ENCODE measurements around the gene METTL27. TPM values are rescaled to one million over a fixed set of nuclear protein-coding genes. Genes with fewer than 3 reads are reported as not detected.
A peak's percentile ranks its signal among the peaks of the same experiment; 100 is the strongest.
"Not testable (repeated sequence)": the region's sequence is repeated elsewhere in the genome, so short reads cannot be mapped to it uniquely, and the experiment has no call there.

Gene METTL27
- polyA plus RNA-seq, 3 donors = 1.1 to 2.1 (median 1.2) TPM

DNA sequence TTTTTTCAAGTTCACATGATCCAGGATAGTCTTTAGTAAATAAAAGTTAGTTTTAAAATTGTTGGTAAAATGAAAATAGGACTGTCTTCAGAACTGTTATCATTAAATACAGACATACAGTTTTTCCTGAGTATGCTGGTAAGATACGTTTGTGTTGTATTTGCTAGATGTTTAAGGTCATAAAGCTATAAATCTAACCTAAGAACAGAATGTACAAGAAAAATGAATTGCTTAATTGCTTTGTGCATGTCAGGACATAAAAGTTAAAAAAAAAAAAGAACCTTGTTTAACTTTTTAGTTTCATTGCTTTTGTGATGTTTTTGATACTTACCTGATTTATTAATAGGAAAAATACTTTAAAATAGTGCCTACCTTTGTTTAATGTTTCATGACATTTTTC is 40.7 kb downstream of the METTL27 start:
- H3K27ac Mint-ChIP-seq = no peak overlapping the region
- no peak overlapping the region for H3K27ac ChIP-seq (ENCODE audit: low read depth in 1 of 2, low read length in 2 of 2)
- intact Hi-C loops (cut with micrococcal nuclease) = loop anchor here in 1 of 2 donors (10.0 kb wide), 1 partner anchor 223 kb away; the partner anchor contains the start of gene ELN
- peaks cover 7 to 25% (median 9%) of the 10 kb centered on the region in 3 donors for H3K27me3 Mint-ChIP-seq (ENCODE audit: low read depth in 3 of 3)
- no peaks in the 10 kb centered on the region for H3K36me3 Mint-ChIP-seq
- H3K4me3 ChIP-seq (replicated peaks in 1 of 3; ENCODE audit: low read depth in 2 of 3, low read length in 3 of 3) = no peak overlapping the region
- no peaks in the 10 kb centered on the region for H3K79me2 ChIP-seq (ENCODE audit: insufficient read depth, low read length)
- H3K9ac ChIP-seq (ENCODE audit: insufficient read depth, low read length, poor library complexity, severe bottlenecking) = no peak overlapping the region
- H4K20me1 ChIP-seq (ENCODE audit: insufficient read depth, low read length) = no peaks in the 10 kb centered on the region
- H2AFZ ChIP-seq (ENCODE audit: insufficient read depth, low read depth, low read length, poor library complexity, severe bottlenecking) = no peak overlapping the region
- no peaks in the 10 kb centered on the region for H3K27me3 ChIP-seq (ENCODE audit: control insufficient read depth in 2 of 2, insufficient read depth in 2 of 2, low read length in 2 of 2)
- no peak overlapping the region for H3K4me2 ChIP-seq (replicated peaks; ENCODE audit: extremely low read depth, low read length, poor library complexity, severe bottlenecking)
- no peak for TF ChIP-seq CTCF (IDR thresholded peaks at IDR 0.05)
- no peak for DNase-seq
- H3K36me3 ChIP-seq (replicated peaks in 1 of 2; ENCODE audit: control insufficient read depth in 1 of 2, insufficient read depth in 2 of 2, low read length in 2 of 2) = no peaks in the 10 kb centered on the region
- H3K4me1 Mint-ChIP-seq = no peaks in the 10 kb centered on the region
- H3K4me3 Mint-ChIP-seq = no peak overlapping the region
- peaks cover 0 to 2% (median 0%) of the 10 kb centered on the region in 7 donors for H3K9me3 Mint-ChIP-seq
- H3K9me3 ChIP-seq (replicated peaks in 1 of 2; ENCODE audit: control insufficient read depth in 1 of 2, insufficient read depth in 1 of 2, low read length in 2 of 2) = no peaks in the 10 kb centered on the region
- no CpG with 5 or more reads among the region's 1 CpG for WGBS (ENCODE audit: insufficient coverage)
- H3K4me1 ChIP-seq (ENCODE audit: control insufficient read depth in 1 of 2, insufficient read depth in 2 of 2, low read length in 2 of 2) = no peaks in the 10 kb centered on the region

- no peaks in the 10 kb centered on the region for H3K27me3 ChIP-seq (ENCODE audit: control insufficient read depth in 2 of 2, insufficient read depth in 2 of 2, low read length in 2 of 2)
- no peak overlapping the region for H3K9ac ChIP-seq (ENCODE audit: insufficient read depth, low read length, poor library complexity, severe bottlenecking)
- H3K4me1 Mint-ChIP-seq = no peaks in the 10 kb centered on the region
- DNase-seq = no peak
- H3K4me2 ChIP-seq (replicated peaks; ENCODE audit: extremely low read depth, low read length, poor library complexity, severe bottlenecking) = no peak overlapping the region
- H3K36me3 Mint-ChIP-seq = no peaks in the 10 kb centered on the region
- H3K4me3 ChIP-seq (replicated peaks in 1 of 3; ENCODE audit: low read depth in 2 of 3, low read length in 3 of 3) = no peak overlapping the region
- peaks cover 7 to 19% (median 9%) of the 10 kb centered on the region in 3 donors for H3K27me3 Mint-ChIP-seq (ENCODE audit: low read depth in 3 of 3)
- peaks cover 0 to 8% (median 0%) of the 10 kb centered on the region in 7 donors for H3K9me3 Mint-ChIP-seq
- no peaks in the 10 kb centered on the region for H3K79me2 ChIP-seq (ENCODE audit: insufficient read depth, low read length)
- H3K27ac Mint-ChIP-seq = peak overlapping the region in 1 of 7 donors; percentile 55
- H3K36me3 ChIP-seq (replicated peaks in 1 of 2; ENCODE audit: control insufficient read depth in 1 of 2, insufficient read depth in 2 of 2, low read length in 2 of 2) = no peaks in the 10 kb centered on the region
- H3K4me1 ChIP-seq (ENCODE audit: control insufficient read depth in 1 of 2, insufficient read depth in 2 of 2, low read length in 2 of 2) = no peaks in the 10 kb centered on the region
- H2AFZ ChIP-seq (ENCODE audit: insufficient read depth, low read depth, low read length, poor library complexity, severe bottlenecking) = no peak overlapping the region
- intact Hi-C loops (cut with micrococcal nuclease) = loop anchor here in 1 of 2 donors (10.0 kb wide), 1 partner anchor 225 kb away; the partner anchor contains the start of gene ELN
- no peaks in the 10 kb centered on the region for H4K20me1 ChIP-seq (ENCODE audit: insufficient read depth, low read length)
- no peak overlapping the region for H3K27ac ChIP-seq (ENCODE audit: low read depth in 1 of 2, low read length in 2 of 2)
- WGBS (ENCODE audit: insufficient coverage) = 90% methylated on average over 3 of the region's 10 CpGs
- no peak overlapping the region for H3K4me3 Mint-ChIP-seq
- no peaks in the 10 kb centered on the region for H3K9me3 ChIP-seq (replicated peaks in 1 of 2; ENCODE audit: control insufficient read depth in 1 of 2, insufficient read depth in 1 of 2, low read length in 2 of 2)
- TF ChIP-seq CTCF (IDR thresholded peaks at IDR 0.05) = no peak
Observed at GRCh38 chr7:73799282-73800141, 42.8 kb downstream of the METTL27 start.

DNA sequence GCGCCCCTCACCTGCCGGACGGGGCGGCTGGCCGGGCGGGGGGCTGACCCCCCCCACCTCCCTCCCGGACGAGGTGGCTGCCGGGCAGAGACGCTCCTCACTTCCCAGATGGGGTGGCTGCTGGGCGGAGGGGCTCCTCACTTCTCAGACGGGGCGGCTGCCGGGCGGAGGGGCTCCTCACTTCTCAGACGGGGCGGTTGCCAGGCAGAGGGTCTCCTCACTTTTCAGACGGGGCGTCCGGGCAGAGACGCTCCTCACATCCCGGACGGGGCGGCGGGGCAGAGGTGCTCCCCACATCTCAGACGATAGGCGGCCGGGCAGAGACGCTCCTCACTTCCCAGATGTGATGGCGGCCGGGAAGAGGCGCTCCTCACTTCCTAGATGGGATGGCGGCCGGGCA is 45.1 kb downstream of the METTL27 start:
- H3K36me3 Mint-ChIP-seq; H2AFZ ChIP-seq (ENCODE audit: insufficient read depth, low read depth, low read length, poor library complexity, severe bottlenecking); H3K9me3 ChIP-seq (replicated peaks in 1 of 2; ENCODE audit: control insufficient read depth in 1 of 2, insufficient read depth in 1 of 2, low read length in 2 of 2); H3K9me3 Mint-ChIP-seq; H3K4me1 Mint-ChIP-seq; DNase-seq; H4K20me1 ChIP-seq (ENCODE audit: insufficient read depth, low read length); H3K36me3 ChIP-seq (replicated peaks in 1 of 2; ENCODE audit: control insufficient read depth in 1 of 2, insufficient read depth in 2 of 2, low read length in 2 of 2); H3K9ac ChIP-seq (ENCODE audit: insufficient read depth, low read length, poor library complexity, severe bottlenecking); H3K27me3 ChIP-seq (ENCODE audit: control insufficient read depth in 2 of 2, insufficient read depth in 2 of 2, low read length in 2 of 2); H3K4me3 ChIP-seq (replicated peaks in 1 of 3; ENCODE audit: low read depth in 2 of 3, low read length in 3 of 3); H3K27me3 Mint-ChIP-seq (ENCODE audit: low read depth in 3 of 3); H3K4me1 ChIP-seq (ENCODE audit: control insufficient read depth in 1 of 2, insufficient read depth in 2 of 2, low read length in 2 of 2); H3K27ac Mint-ChIP-seq; intact Hi-C loops (cut with micrococcal nuclease); H3K4me3 Mint-ChIP-seq; H3K4me2 ChIP-seq (replicated peaks; ENCODE audit: extremely low read depth, low read length, poor library complexity, severe bottlenecking); H3K27ac ChIP-seq (ENCODE audit: low read depth in 1 of 2, low read length in 2 of 2); H3K79me2 ChIP-seq (ENCODE audit: insufficient read depth, low read length): not testable (repeated sequence)
- no CpG with 5 or more reads among the region's 34 CpGs for WGBS (ENCODE audit: insufficient coverage)
